ENCODE measurements around the gene ACACA. TPM values are rescaled to one million over a fixed set of nuclear protein-coding genes. Genes with fewer than 3 reads are reported as not detected.

ACACA gene
- total RNA-seq, 2 donors from 2014 or later, result 41.9 to 126 TPM

GRCh38 chr17:37283414-37283961, 123.1 kb downstream of the ACACA start:
- Mint-ChIP-seq H3K9me3 (no peaks in the 10 kb centered on the region), H3K27ac (no peak overlapping the region), H3K36me3 (peaks cover 4% of the 10 kb centered on the region), H3K27me3 (no peaks in the 10 kb centered on the region), H3K4me1 (ENCODE audit: low read depth in 2 of 2) (no peaks in the 10 kb centered on the region), H3K4me3 (no peak overlapping the region)
- DNase-seq (ENCODE audit: low spot score) (no peak), ATAC-seq (no peak)

- DNase-seq (ENCODE audit: low spot score) (no peak), ATAC-seq (no peak)
- Mint-ChIP-seq H3K27me3 (no peaks in the 10 kb centered on the region), H3K9me3 (no peaks in the 10 kb centered on the region), H3K27ac (no peak overlapping the region), H3K36me3 (peaks cover 15% of the 10 kb centered on the region), H3K4me1 (ENCODE audit: low read depth in 2 of 2) (no peaks in the 10 kb centered on the region), H3K4me3 (no peak overlapping the region)
These were observed 125.8 kb downstream of the ACACA start for GRCh38 chr17:37280841-37281240.

- no peak overlapping the region for H3K27ac Mint-ChIP-seq
These were observed 128.3 kb downstream of the ACACA start for GRCh38 chr17:37278247-37278894.

GRCh38 chr17:37276475-37276874, 130.2 kb downstream of the ACACA start:
- ATAC-seq, result no peak
- H3K9me3 Mint-ChIP-seq, result no peaks in the 10 kb centered on the region
- no peak overlapping the region for H3K27ac Mint-ChIP-seq
- DNase-seq (ENCODE audit: low spot score), result no peak
- H3K4me1 Mint-ChIP-seq (ENCODE audit: low read depth in 2 of 2), result no peaks in the 10 kb centered on the region
- H3K36me3 Mint-ChIP-seq, result peaks cover 14% of the 10 kb centered on the region
- no peaks in the 10 kb centered on the region for H3K27me3 Mint-ChIP-seq
- no peak overlapping the region for H3K4me3 Mint-ChIP-seq

More at GRCh38 chr17:37278247-37278894, 128.3 kb downstream of the ACACA start:
- no peak overlapping the region for H3K4me3 Mint-ChIP-seq
- H3K9me3 Mint-ChIP-seq, result no peaks in the 10 kb centered on the region
- H3K36me3 Mint-ChIP-seq, result peaks cover 18% of the 10 kb centered on the region
- H3K4me1 Mint-ChIP-seq (ENCODE audit: low read depth in 2 of 2), result no peaks in the 10 kb centered on the region
- ATAC-seq (no peak), DNase-seq (ENCODE audit: low spot score) (no peak)
- H3K27me3 Mint-ChIP-seq, result no peaks in the 10 kb centered on the region

- ATAC-seq (no peak), DNase-seq (ENCODE audit: low spot score) (no peak)
- H3K9me3 Mint-ChIP-seq, result no peaks in the 10 kb centered on the region
- H3K27me3 Mint-ChIP-seq, result no peaks in the 10 kb centered on the region
- no peaks in the 10 kb centered on the region for H3K4me1 Mint-ChIP-seq (ENCODE audit: low read depth in 2 of 2)
- H3K36me3 Mint-ChIP-seq, result peaks cover 22% of the 10 kb centered on the region
- no peak overlapping the region for H3K4me3 Mint-ChIP-seq
- H3K27ac Mint-ChIP-seq, result no peak overlapping the region
These were observed 132.2 kb downstream of the ACACA start for GRCh38 chr17:37274461-37274860.

- no peak for ATAC-seq
- Mint-ChIP-seq H3K27ac (no peak overlapping the region), H3K4me3 (no peak overlapping the region), H3K4me1 (ENCODE audit: low read depth in 2 of 2) (no peaks in the 10 kb centered on the region), H3K9me3 (no peaks in the 10 kb centered on the region), H3K36me3 (peaks cover 26% of the 10 kb centered on the region), H3K27me3 (no peaks in the 10 kb centered on the region)
- DNase-seq (ENCODE audit: low spot score), result no peak
These were observed 133.1 kb downstream of the ACACA start for GRCh38 chr17:37273409-37274051.

GRCh38 chr17:37265446-37266173, 141.0 kb downstream of the ACACA start:
- Mint-ChIP-seq H3K4me1 (ENCODE audit: low read depth in 2 of 2) (no peaks in the 10 kb centered on the region), H3K9me3 (peaks cover 3% of the 10 kb centered on the region), H3K4me3 (no peak overlapping the region), H3K27ac (no peak overlapping the region), H3K36me3 (peaks cover 51% of the 10 kb centered on the region), H3K27me3 (no peaks in the 10 kb centered on the region)
- ATAC-seq (no peak), DNase-seq (ENCODE audit: low spot score) (no peak)

- no peak for DNase-seq (ENCODE audit: low spot score)
- Mint-ChIP-seq H3K4me1 (ENCODE audit: low read depth in 2 of 2) (no peaks in the 10 kb centered on the region), H3K4me3 (no peak overlapping the region), H3K27ac (no peak overlapping the region), H3K27me3 (no peaks in the 10 kb centered on the region), H3K9me3 (no peaks in the 10 kb centered on the region), H3K36me3 (peaks cover 29% of the 10 kb centered on the region)
- no peak for ATAC-seq
These were observed 145.3 kb downstream of the ACACA start for GRCh38 chr17:37261286-37261685.

- no peak for DNase-seq (ENCODE audit: low spot score)
- Mint-ChIP-seq H3K9me3 (no peaks in the 10 kb centered on the region), H3K27ac (no peak overlapping the region), H3K27me3 (no peaks in the 10 kb centered on the region), H3K4me1 (ENCODE audit: low read depth in 2 of 2) (no peaks in the 10 kb centered on the region), H3K4me3 (no peak overlapping the region), H3K36me3 (peaks cover 12% of the 10 kb centered on the region)
- no peak for ATAC-seq
These were observed 147.5 kb downstream of the ACACA start for GRCh38 chr17:37259030-37259735.

GRCh38 chr17:37256627-37257026, 150.0 kb downstream of the ACACA start:
- Mint-ChIP-seq H3K27ac (no peak overlapping the region), H3K4me3 (no peak overlapping the region), H3K36me3 (peaks cover 12% of the 10 kb centered on the region), H3K27me3 (no peaks in the 10 kb centered on the region), H3K4me1 (ENCODE audit: low read depth in 2 of 2) (no peaks in the 10 kb centered on the region), H3K9me3 (no peaks in the 10 kb centered on the region)
- ATAC-seq (no peak), DNase-seq (ENCODE audit: low spot score) (no peak)

- no peaks in the 10 kb centered on the region for H3K9me3 Mint-ChIP-seq
- H3K4me3 Mint-ChIP-seq, result no peak overlapping the region
- no peaks in the 10 kb centered on the region for H3K4me1 Mint-ChIP-seq (ENCODE audit: low read depth in 2 of 2)
- no peak overlapping the region for H3K27ac Mint-ChIP-seq
- no peaks in the 10 kb centered on the region for H3K27me3 Mint-ChIP-seq
- no peak for ATAC-seq
- peaks cover 7% of the 10 kb centered on the region for H3K36me3 Mint-ChIP-seq
- DNase-seq (ENCODE audit: low spot score), result no peak
These were observed 151.2 kb downstream of the ACACA start for GRCh38 chr17:37255432-37255831.

- peaks cover 23% of the 10 kb centered on the region for H3K36me3 Mint-ChIP-seq
- no peak for DNase-seq (ENCODE audit: low spot score)
- H3K27me3 Mint-ChIP-seq, result no peaks in the 10 kb centered on the region
- H3K4me1 Mint-ChIP-seq (ENCODE audit: low read depth in 2 of 2), result no peaks in the 10 kb centered on the region
- no peaks in the 10 kb centered on the region for H3K9me3 Mint-ChIP-seq
- no peak for ATAC-seq
- H3K4me3 Mint-ChIP-seq, result no peak overlapping the region
- H3K27ac Mint-ChIP-seq, result no peak overlapping the region
These were observed 158.8 kb downstream of the ACACA start for GRCh38 chr17:37247825-37248224.

GRCh38 chr17:37246085-37246484, 160.6 kb downstream of the ACACA start:
- Mint-ChIP-seq H3K9me3 (no peaks in the 10 kb centered on the region), H3K4me1 (ENCODE audit: low read depth in 2 of 2) (no peaks in the 10 kb centered on the region), H3K4me3 (no peak overlapping the region), H3K27me3 (no peaks in the 10 kb centered on the region), H3K27ac (no peak overlapping the region), H3K36me3 (peaks cover 23% of the 10 kb centered on the region)
- ATAC-seq (no peak), DNase-seq (ENCODE audit: low spot score) (no peak)

All from natural killer cell treated with Interleukin-12 subunit alpha and Interleukin-12 subunit beta and Interleukin-15 and Interleukin-18, amount 100 ng/mL, for 72 hours (primary cell).